ENCODE data around the gene FGF8. TPM values are rescaled to one million over a fixed set of nuclear protein-coding genes. Genes with fewer than 3 reads are reported as not detected.

FGF8 gene
- total RNA-seq, 1 donor from 2014 or later, result not detected

DNA sequence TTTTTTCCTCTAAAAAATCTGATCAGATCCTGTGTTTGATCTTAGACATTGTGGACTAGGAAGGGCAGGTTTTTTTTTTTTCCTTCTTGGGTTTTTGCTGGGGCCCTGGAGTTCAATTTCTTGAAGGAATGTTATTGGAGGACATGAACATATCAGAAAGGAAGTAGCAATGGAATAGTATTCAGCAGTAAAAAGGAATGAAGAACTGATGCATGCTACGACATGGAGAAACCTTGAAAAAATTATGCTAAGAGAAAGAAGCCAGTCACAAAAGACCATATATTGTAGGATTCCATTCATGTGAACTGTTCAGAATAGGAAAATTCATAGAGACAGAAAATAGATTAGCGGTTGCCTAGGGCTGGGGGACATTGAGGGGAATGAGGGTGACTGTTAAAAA lies 34.0 kb downstream of the FGF8 start:
- intact Hi-C loops (cut with micrococcal nuclease), result no loop called here

DNA sequence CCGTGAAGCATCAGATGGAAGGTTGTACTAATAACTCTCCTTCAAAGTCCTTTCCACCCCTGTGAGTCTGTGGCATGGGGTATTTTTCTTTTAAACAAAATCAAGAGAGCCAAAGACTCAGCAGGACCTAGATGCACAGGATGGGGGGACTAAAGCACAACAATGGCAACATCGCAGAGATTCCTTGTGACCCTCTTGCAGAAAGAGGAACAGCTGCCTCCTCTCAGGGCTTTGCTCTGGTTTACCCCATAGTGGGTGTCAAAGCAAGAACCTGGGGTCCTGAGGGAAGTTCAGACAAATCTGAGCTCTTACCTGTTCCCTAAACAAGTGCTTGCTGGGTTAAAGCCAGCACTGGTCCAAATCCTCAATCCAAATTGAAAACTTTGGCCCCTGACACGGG lies 39.2 kb downstream of the FGF8 start:
- intact Hi-C loops (cut with micrococcal nuclease), result no loop called here

DNA sequence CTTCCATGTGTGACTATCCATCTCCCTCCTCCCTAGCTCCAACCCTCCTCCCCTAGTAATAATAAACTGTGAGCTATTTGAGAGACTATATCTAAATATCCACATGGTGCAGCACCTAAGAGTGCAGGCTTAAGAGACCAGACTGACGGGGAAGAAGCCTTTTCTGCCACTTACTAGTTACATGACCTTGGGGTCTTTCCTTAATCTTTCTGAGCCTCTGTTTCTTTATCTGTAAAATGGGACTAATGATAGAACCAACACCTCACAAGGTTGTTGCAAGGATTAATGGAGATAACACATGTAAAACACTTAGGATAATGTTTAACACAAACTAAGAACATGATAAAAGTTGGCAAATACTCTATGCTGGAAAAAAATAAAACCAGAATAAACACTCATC lies 43.8 kb downstream of the FGF8 start:
- intact Hi-C loops (cut with micrococcal nuclease), result no loop called here

DNA sequence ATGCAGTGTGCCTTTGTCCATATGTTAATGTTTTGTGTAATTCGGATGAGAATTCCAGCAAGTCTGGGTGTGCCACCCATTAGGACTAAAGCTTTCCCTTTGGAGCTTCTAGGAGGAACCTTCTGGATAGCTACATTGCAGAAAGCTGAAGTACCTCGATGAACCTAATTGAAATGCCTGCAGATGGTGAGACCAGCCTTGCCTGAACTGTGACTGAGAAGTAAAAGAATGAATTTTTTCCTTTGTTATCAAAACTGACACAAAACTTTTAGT lies 49.9 kb downstream of the FGF8 start:
- intact Hi-C loops (cut with micrococcal nuclease), result no loop called here

DNA sequence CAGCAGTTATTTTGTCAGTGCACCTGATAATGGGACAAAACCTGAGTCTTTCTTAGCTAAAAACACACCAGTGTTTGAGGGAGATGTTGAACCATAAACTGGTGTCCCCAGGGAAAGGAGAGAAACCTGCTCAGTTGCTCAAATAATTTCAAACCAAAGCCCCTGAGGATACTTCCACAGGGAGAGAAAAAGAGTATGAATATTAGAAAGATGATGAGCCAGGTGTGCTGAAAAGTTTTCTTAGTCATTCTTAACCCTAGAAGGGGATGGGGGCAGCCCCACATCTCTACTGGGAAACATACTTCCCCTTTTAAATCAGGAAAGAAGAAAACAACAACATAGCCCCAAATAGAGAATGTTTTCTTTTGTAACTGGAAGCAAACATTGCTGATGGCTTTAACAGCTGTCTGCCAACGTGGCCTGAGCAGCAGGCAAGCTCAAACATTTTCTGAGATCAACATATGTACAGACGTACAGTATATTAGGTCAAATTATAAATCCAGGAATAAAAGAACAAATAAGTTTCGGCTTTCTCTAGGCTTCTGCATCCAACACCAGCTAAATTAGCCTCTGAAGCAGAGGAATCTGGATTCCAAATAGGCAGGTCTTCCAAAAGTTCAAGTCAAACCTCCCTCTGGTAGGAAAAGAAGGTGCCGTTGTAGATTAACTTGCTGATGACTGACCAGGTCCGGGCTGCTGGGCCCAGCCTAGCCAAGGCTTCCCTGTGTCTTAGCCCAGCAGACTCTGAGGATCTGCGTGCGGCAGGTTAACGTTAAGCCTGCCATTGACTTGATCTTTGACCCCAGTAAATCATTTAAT lies 50.4 kb downstream of the FGF8 start:
- intact Hi-C loops (cut with micrococcal nuclease), result no loop called here

DNA sequence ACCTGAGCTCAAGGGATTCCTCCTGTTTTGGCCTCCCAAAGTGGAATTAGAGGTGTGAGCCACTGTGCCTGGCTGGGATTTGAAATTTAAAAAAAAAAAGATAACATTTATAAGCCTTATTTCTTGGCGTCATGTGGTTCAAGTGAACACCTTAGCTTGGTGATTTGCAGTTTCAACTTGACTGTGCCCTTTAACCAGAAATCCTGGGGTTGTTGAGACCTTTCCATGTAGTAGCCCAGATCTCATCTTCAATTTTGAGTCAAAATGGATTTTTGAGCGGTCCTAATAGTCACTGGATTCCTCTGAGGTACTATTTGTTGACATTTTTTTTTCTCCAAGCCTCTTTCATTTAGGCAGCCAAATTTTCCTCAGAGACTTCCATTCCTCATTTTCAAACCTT lies 51.5 kb downstream of the FGF8 start:
- intact Hi-C loops (cut with micrococcal nuclease), result no loop called here

DNA sequence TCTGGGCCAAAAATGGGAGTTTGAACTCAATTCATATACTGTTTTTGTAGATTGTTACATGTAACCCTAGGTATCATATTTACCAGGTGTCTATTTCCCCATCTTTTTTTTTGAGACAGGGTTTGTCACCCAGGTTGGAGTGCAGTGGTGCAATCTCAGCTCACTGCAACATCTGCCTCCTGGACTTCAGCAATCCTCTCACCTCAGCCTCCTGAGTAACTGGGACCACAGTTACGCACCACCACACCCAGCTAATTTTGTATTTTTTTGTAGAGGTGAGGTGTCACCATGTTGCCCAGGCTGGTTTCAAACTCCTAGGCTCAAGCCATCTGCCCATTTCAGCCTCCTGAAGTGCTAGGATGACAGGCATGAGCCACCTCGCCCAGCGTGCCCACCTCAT lies 52.7 kb downstream of the FGF8 start:
- intact Hi-C loops (cut with micrococcal nuclease), result no loop called here

DNA sequence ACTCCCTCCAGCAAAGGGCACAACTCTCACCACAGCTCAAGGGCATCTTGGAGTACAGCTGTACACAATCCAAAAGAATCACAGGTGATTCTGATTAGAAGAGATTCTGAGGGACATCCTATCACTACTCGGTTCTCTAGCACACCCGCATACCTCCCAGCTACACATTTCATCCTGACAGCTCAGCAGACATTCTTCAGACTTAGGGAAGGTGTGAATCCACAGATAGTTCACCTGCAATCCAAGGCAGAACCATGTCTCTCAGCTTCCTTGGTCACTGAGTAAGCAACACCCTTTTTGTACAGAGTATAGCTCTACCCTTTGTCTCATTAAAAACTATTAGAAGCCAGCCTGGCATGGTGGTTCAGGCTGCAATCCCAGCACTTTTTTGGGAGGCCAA lies 54.1 kb downstream of the FGF8 start:
- intact Hi-C loops (cut with micrococcal nuclease), result no loop called here

DNA sequence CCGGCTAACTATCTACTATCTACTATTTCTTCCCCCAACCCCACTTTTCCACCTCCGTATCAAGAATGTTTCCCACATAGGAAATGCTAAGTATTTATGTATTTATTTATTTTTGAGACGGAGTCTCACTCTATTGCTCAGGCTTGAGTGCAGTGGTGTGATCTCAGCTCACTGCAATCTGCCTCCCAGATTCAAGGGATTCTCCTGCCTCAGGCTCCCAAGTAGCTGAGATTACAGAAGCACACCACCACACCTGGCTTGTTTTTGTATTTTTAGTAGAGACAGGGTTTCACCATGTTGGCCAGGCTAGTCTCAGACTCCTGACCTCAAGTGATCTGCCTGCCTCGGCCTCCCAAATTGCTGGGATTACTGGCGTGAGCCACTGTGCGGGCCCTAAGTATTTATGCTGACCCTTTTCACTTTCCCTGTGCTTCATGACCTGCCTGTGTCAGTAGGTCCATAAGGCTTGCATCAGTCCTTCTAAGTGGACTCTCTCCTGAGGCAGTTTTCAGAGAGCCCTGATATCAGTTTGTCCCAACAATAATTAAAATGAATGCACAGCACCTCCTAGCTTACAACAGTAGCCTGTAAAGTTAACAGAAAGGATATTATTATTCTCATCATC lies 55.2 kb downstream of the FGF8 start:
- intact Hi-C loops (cut with micrococcal nuclease), result no loop called here

Other genes starting within 250 kb of the FGF8 start
- 29.2 and 30.6 TPM in 2 replicates for gene POLL, start 187.9 kb downstream of the FGF8 start, total RNA-seq
- gene DPCD, start 187.8 kb downstream of the FGF8 start, total RNA-seq, result 2.0 and 2.8 TPM in 2 replicates
- gene FBXW4, start 80.9 kb downstream of the FGF8 start, total RNA-seq, result 37.3 and 40.7 TPM in 2 replicates
- 36.3 and 40.0 TPM in 2 replicates for gene NPM3, start 7.3 kb upstream of the FGF8 start, total RNA-seq
- 128 and 129 TPM in 2 replicates for gene OGA, start 42.3 kb upstream of the FGF8 start, total RNA-seq
- gene KCNIP2, start 67.7 kb upstream of the FGF8 start, total RNA-seq, result 4.2 and 4.6 TPM in 2 replicates